Measurements from ENCODE around the gene EZR. TPM values are rescaled to one million over a fixed set of nuclear protein-coding genes. Genes with fewer than 3 reads are reported as not detected.

Gene EZR
- total and polyA plus RNA-seq, 2 of the 13 experiments (the other 11 are each of a cell fraction or from before 2014, with no cell fraction given) = 34.7 to 60.3 TPM

- Histone ChIP-seq H3K9me3 (ENCODE audit: low read length) (no peaks in the 10 kb centered on the region), H3K9ac (ENCODE audit: insufficient read depth, low read depth, low read length) (no peak overlapping the region), H4K20me1 (ENCODE audit: insufficient read depth, low read length) (no peaks in the 10 kb centered on the region), H3K4me3 (replicated peaks in 1 of 3; ENCODE audit: insufficient read depth in 1 of 3, low read depth in 2 of 3, low read length in 3 of 3) (no peak overlapping the region), H3K27me3 (ENCODE audit: control insufficient read depth in 1 of 2, insufficient read depth in 2 of 2, low read length in 2 of 2) (peaks cover 1 to 5% of the 10 kb centered on the region in 2 experiments; a peak in 1 of 5 replicates), H3K4me1 (ENCODE audit: insufficient read depth, low read length) (no peaks in the 10 kb centered on the region), H3K36me3 (replicated peaks in 1 of 2; ENCODE audit: control insufficient read depth in 1 of 2, insufficient read depth in 2 of 2, low read length in 2 of 2) (peaks cover 1 to 13% of the 10 kb centered on the region in 2 experiments; a peak in 4 of 5 replicates), H3K27ac (ENCODE audit: extremely low read length, insufficient read depth, low read length) (no peak overlapping the region), H2AFZ (ENCODE audit: low read length) (no peak overlapping the region), H3K79me2 (ENCODE audit: insufficient read depth, low read length) (no peaks in the 10 kb centered on the region), H3K4me2 (ENCODE audit: low read depth, low read length) (no peak overlapping the region)
- ChIA-PET CTCF (ENCODE audit: low intra/inter-chr PET ratio, low total read pairs) (no interaction called here), POLR2A (no interaction called here)
- no peak for DNase-seq (ENCODE audit: low spot score)
- 70% methylated on average over 10 of the region's 10 CpGs for WGBS (ENCODE audit: low lambda C conversion rate)
- ATAC-seq = no peak
- no peak for FAIRE-seq
- in situ Hi-C loops (cut with HindIII; ENCODE audit: extremely low pct_ligation_motif_present, low pct_unique_long_range_greater_than_20kb) = no loop called here
- BruUV-seq (replicated peaks) = no TSS peak
- intact Hi-C loops (cut with micrococcal nuclease; ENCODE audit: unreplicated experiment) = no loop called here
- TF ChIP-seq PAF1 (CRISPR knock-in tag; IDR thresholded peaks at IDR 0.05) = no peak
- no peak for TF ChIP-seq FUBP1 (CRISPR knock-in tag; IDR thresholded peaks at IDR 0.05; ENCODE audit: borderline replicate concordance)
- TF ChIP-seq HIVEP1 (CRISPR knock-in tag; IDR thresholded peaks at IDR 0.05) = no peak
- TF ChIP-seq ZNF530 (CRISPR knock-in tag; IDR thresholded peaks at IDR 0.05; ENCODE audit: low read depth) = no peak
- no peak for TF ChIP-seq ZNF407 (CRISPR knock-in tag; IDR thresholded peaks at IDR 0.05; ENCODE audit: not compliant biosample characterization)
- no peak for TF ChIP-seq HOXA5 (CRISPR knock-in tag; IDR thresholded peaks at IDR 0.05)
- no peak for TF ChIP-seq ONECUT2 (CRISPR knock-in tag; IDR thresholded peaks at IDR 0.05)
- TF ChIP-seq NCOA1 (CRISPR knock-in tag; IDR thresholded peaks at IDR 0.05) = no peak
- TF ChIP-seq ZBED4 (CRISPR knock-in tag; IDR thresholded peaks at IDR 0.05; ENCODE audit: borderline replicate concordance) = no peak
- TF ChIP-seq KLF6 (CRISPR knock-in tag; IDR thresholded peaks at IDR 0.05) = no peak
- TF ChIP-seq ZNF619 (CRISPR knock-in tag; IDR thresholded peaks at IDR 0.05) = no peak
- TF ChIP-seq ZNF335 (CRISPR knock-in tag; IDR thresholded peaks at IDR 0.05) = no peak
Measured at GRCh38 chr6:158761746-158762145, 57.4 kb downstream of the EZR start.
